ENCODE data around the gene GHRH. TPM values are rescaled to one million over a fixed set of nuclear protein-coding genes. Genes with fewer than 3 reads are reported as not detected.

The GHRH gene
- total RNA-seq, 1 donor from 2014 or later: not detected

GRCh38 chr20:37291724-37292126 lies 30.1 kb upstream of the GHRH start:
- ATAC-seq (no peak), DNase-seq (ENCODE audit: low spot score) (no peak)

- ATAC-seq: no peak
- no peak for DNase-seq (ENCODE audit: low spot score)
Measured at GRCh38 chr20:37290158-37290810, 28.7 kb upstream of the GHRH start.

- ATAC-seq (peak; percentile 77), DNase-seq (ENCODE audit: low spot score) (peak; percentile 80)
Measured at GRCh38 chr20:37288091-37288490, 26.5 kb upstream of the GHRH start.

- DNase-seq (ENCODE audit: low spot score) (peak; percentile 56), ATAC-seq (peak; percentile 32)
Measured at GRCh38 chr20:37285664-37286374, 24.2 kb upstream of the GHRH start.

- ATAC-seq (no peak), DNase-seq (ENCODE audit: low spot score) (no peak)
Measured at GRCh38 chr20:37284691-37285161, 23.1 kb upstream of the GHRH start.

- no peak for DNase-seq (ENCODE audit: low spot score)
Measured at GRCh38 chr20:37283530-37284195, 22.0 kb upstream of the GHRH start.

GRCh38 chr20:37282556-37282955 lies 20.9 kb upstream of the GHRH start:
- no peak for DNase-seq (ENCODE audit: low spot score)
- no peak for ATAC-seq

More at GRCh38 chr20:37283530-37284195, 22.0 kb upstream of the GHRH start:
- ATAC-seq: peak; percentile 6

- ATAC-seq (no peak), DNase-seq (ENCODE audit: low spot score) (no peak)
Measured at GRCh38 chr20:37280403-37280802, 18.8 kb upstream of the GHRH start.

- ATAC-seq (peak; percentile 71), DNase-seq (ENCODE audit: low spot score) (peak; percentile 55)
Measured at GRCh38 chr20:37279820-37280219, 18.2 kb upstream of the GHRH start.

- ATAC-seq: no peak
- no peak for DNase-seq (ENCODE audit: low spot score)
Measured at GRCh38 chr20:37278966-37279590, 17.5 kb upstream of the GHRH start.

GRCh38 chr20:37277253-37277593 lies 15.6 kb upstream of the GHRH start:
- DNase-seq (ENCODE audit: low spot score): no peak
- no peak for ATAC-seq

GRCh38 chr20:37276494-37277252 lies 15.1 kb upstream of the GHRH start:
- DNase-seq (ENCODE audit: low spot score) (peak; percentile 51), ATAC-seq (peak; percentile 80)

- ATAC-seq: no peak
- DNase-seq (ENCODE audit: low spot score): no peak
Measured at GRCh38 chr20:37274851-37275524, 13.4 kb upstream of the GHRH start.

GRCh38 chr20:37273988-37274387 lies 12.4 kb upstream of the GHRH start:
- ATAC-seq: no peak

GRCh38 chr20:37271421-37271768 lies 9.8 kb upstream of the GHRH start:
- ATAC-seq (no peak), DNase-seq (ENCODE audit: low spot score) (no peak)

More at GRCh38 chr20:37273988-37274387, 12.4 kb upstream of the GHRH start:
- no peak for DNase-seq (ENCODE audit: low spot score)

GRCh38 chr20:37270576-37271420 lies 9.2 kb upstream of the GHRH start:
- ATAC-seq (peak; percentile 18), DNase-seq (ENCODE audit: low spot score) (no peak)

GRCh38 chr20:37267667-37268313 lies 6.2 kb upstream of the GHRH start:
- no peak for ATAC-seq
- no peak for DNase-seq (ENCODE audit: low spot score)

- DNase-seq (ENCODE audit: low spot score): no peak
- ATAC-seq: no peak
Measured at GRCh38 chr20:37266940-37267666, 5.5 kb upstream of the GHRH start.

Data from left lobe of liver (tissue), 2 donors.